ENCODE data around the gene FKBP4. TPM values are rescaled to one million over a fixed set of nuclear protein-coding genes. Genes with fewer than 3 reads are reported as not detected.

Gene FKBP4
- polyA plus RNA-seq, 1 donor (not counting 4 experiments of a cell fraction or from before 2014, with no cell fraction given) = 80.8 TPM

DNA sequence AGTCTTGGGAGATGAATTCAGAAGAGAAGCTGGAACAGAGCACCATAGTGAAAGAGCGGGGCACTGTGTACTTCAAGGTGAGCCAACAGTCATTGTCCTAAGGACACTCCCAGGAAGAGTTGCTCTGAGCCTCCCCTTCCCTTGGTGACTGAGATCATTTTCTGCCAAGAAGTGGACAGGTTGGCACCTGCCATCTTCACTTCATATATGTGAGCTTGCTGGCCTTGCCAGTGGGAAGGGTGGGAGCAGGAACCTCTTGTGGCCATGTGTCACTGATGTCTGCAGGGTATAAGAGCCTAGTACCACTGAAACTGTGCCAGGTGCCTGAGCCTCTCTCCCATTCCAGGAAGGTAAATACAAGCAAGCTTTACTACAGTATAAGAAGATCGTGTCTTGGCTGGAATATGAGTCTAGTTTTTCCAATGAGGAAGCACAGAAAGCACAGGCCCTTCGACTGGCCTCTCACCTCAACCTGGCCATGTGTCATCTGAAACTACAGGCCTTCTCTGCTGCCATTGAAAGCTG, 5.3 kb downstream of the FKBP4 start:
- H3K9me3 ChIP-seq (ENCODE audit: control insufficient read depth, low read depth, low read length) = no peaks in the 10 kb centered on the region
- no peak overlapping the region for H3K4me3 ChIP-seq (ENCODE audit: control insufficient read depth in 2 of 3, extremely low read depth in 1 of 3, insufficient read depth in 2 of 3, low read depth in 1 of 3, low read length in 3 of 3)
- no peaks in the 10 kb centered on the region for H3K9me1 ChIP-seq (ENCODE audit: control insufficient read depth, extremely low read depth, insufficient read depth, low read length)
- H3K27ac ChIP-seq (ENCODE audit: control insufficient read depth, insufficient read depth, low read length) = peak overlapping the region; percentile 24
- peaks cover 15% of the 10 kb centered on the region for H4K20me1 ChIP-seq (ENCODE audit: control insufficient read depth, extremely low read depth, insufficient read depth, low read length)
- dilution Hi-C loops (cut with MboI; ENCODE audit: extremely low pct_ligation_motif_present, low sequenced_read_pairs) = no loop called here
- DNase-seq (ENCODE audit: low read depth, low spot score) (peak; percentile 44), FAIRE-seq (peak; percentile 57)
- peaks cover 34% of the 10 kb centered on the region for H3K79me2 ChIP-seq (ENCODE audit: control insufficient read depth, insufficient read depth, low read length)
- no peaks in the 10 kb centered on the region for H3K27me3 ChIP-seq (ENCODE audit: control insufficient read depth, extremely low read depth, insufficient read depth, low read length)
- H3K36me3 ChIP-seq (ENCODE audit: control insufficient read depth in 2 of 2, extremely low read depth in 1 of 2, insufficient read depth in 2 of 2, low read length in 2 of 2) = peaks cover 57 to 66% of the 10 kb centered on the region in 2 experiments
- no peak overlapping the region for H3K9ac ChIP-seq (ENCODE audit: control insufficient read depth, extremely low read depth, insufficient read depth, low read length)
- H3K4me1 ChIP-seq (ENCODE audit: control insufficient read depth, extremely low read depth, insufficient read depth, low read length) = peaks cover 29% of the 10 kb centered on the region
- no peak for TF ChIP-seq EZH2 (IDR thresholded peaks at IDR 0.05; ENCODE audit: low read length)
- TF ChIP-seq, protein P1, sequence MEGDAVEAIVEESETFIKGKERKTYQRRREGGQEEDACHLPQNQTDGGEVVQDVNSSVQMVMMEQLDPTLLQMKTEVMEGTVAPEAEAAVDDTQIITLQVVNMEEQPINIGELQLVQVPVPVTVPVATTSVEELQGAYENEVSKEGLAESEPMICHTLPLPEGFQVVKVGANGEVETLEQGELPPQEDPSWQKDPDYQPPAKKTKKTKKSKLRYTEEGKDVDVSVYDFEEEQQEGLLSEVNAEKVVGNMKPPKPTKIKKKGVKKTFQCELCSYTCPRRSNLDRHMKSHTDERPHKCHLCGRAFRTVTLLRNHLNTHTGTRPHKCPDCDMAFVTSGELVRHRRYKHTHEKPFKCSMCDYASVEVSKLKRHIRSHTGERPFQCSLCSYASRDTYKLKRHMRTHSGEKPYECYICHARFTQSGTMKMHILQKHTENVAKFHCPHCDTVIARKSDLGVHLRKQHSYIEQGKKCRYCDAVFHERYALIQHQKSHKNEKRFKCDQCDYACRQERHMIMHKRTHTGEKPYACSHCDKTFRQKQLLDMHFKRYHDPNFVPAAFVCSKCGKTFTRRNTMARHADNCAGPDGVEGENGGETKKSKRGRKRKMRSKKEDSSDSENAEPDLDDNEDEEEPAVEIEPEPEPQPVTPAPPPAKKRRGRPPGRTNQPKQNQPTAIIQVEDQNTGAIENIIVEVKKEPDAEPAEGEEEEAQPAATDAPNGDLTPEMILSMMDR (optimal IDR thresholded peaks at IDR 0.05 in 1 of 3, IDR thresholded peaks at IDR 0.05 in 1 of 3, conservative IDR thresholded peaks at IDR 0.05 in 1 of 3; ENCODE audit: extremely low read depth in 1 of 3, insufficient read depth in 2 of 3, low read length in 3 of 3) = no peak
- no peak overlapping the region for H2AFZ ChIP-seq (ENCODE audit: control insufficient read depth, low read length)
- peak overlapping the region; percentile 2 for H3K4me2 ChIP-seq (ENCODE audit: control insufficient read depth, extremely low read depth, insufficient read depth, low read depth, low read length)

DNA sequence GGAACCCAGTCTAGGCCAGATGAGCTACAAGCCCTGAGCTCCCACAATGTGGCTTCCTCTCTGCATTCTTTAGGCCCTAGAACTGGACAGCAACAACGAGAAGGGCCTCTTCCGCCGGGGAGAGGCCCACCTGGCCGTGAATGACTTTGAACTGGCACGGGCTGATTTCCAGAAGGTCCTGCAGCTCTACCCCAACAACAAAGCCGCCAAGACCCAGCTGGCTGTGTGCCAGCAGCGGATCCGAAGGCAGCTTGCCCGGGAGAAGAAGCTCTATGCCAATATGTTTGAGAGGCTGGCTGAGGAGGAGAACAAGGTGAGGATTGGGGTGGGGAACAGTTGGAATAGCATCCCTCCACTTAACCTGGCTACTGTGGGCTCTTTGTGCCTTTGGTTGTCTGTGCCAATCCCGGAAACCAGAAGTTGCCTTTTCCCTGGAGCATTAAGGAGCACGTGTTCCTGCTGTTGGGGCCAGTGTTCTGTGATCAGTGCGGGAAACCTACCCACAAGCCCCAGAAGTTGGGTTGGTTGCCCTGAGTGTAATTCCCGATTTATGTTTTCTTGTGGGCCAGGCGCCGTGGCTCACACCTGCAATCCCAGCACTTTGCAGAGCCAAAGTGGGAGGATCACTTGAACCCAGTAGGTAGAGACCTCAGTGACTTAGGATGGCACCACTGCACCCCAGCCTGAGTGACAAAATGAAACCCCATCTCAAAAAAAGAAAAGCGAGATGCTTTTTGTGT, 6.4 kb downstream of the FKBP4 start:
- Histone ChIP-seq H3K4me1 (ENCODE audit: control insufficient read depth, extremely low read depth, insufficient read depth, low read length) (peaks cover 29% of the 10 kb centered on the region), H3K4me2 (ENCODE audit: control insufficient read depth, extremely low read depth, insufficient read depth, low read depth, low read length) (no peak overlapping the region), H3K27ac (ENCODE audit: control insufficient read depth, insufficient read depth, low read length) (no peak overlapping the region), H3K36me3 (ENCODE audit: control insufficient read depth in 2 of 2, extremely low read depth in 1 of 2, insufficient read depth in 2 of 2, low read length in 2 of 2) (peaks cover 62 to 76% of the 10 kb centered on the region in 2 experiments), H3K9me1 (ENCODE audit: control insufficient read depth, extremely low read depth, insufficient read depth, low read length) (no peaks in the 10 kb centered on the region), H4K20me1 (ENCODE audit: control insufficient read depth, extremely low read depth, insufficient read depth, low read length) (peaks cover 15% of the 10 kb centered on the region), H3K9me3 (ENCODE audit: control insufficient read depth, low read depth, low read length) (no peaks in the 10 kb centered on the region), H3K4me3 (ENCODE audit: control insufficient read depth in 2 of 3, extremely low read depth in 1 of 3, insufficient read depth in 2 of 3, low read depth in 1 of 3, low read length in 3 of 3) (no peak overlapping the region), H2AFZ (ENCODE audit: control insufficient read depth, low read length) (no peak overlapping the region), H3K27me3 (ENCODE audit: control insufficient read depth, extremely low read depth, insufficient read depth, low read length) (no peaks in the 10 kb centered on the region), H3K9ac (ENCODE audit: control insufficient read depth, extremely low read depth, insufficient read depth, low read length) (no peak overlapping the region), H3K79me2 (ENCODE audit: control insufficient read depth, insufficient read depth, low read length) (peaks cover 26% of the 10 kb centered on the region)
- DNase-seq (ENCODE audit: low read depth, low spot score) (no peak), FAIRE-seq (no peak)
- dilution Hi-C loops (cut with MboI; ENCODE audit: extremely low pct_ligation_motif_present, low sequenced_read_pairs) = no loop called here
- TF ChIP-seq, protein P1 (optimal IDR thresholded peaks at IDR 0.05 in 1 of 3, IDR thresholded peaks at IDR 0.05 in 1 of 3, conservative IDR thresholded peaks at IDR 0.05 in 1 of 3; ENCODE audit: extremely low read depth in 1 of 3, insufficient read depth in 2 of 3, low read length in 3 of 3) = no peak
- TF ChIP-seq EZH2 (IDR thresholded peaks at IDR 0.05; ENCODE audit: low read length) = no peak

Data from keratinocyte (primary cell).